Activated effector memory CD4-positive, alpha-beta T cell treated with Interleukin-2 at 50 U/mL for 16 hours (primary cell): ENCODE measurements around the gene YOD1.

Source experiments
- DNase-seq: peaks from one replicate; pipeline ENCODE4 v3.0.0-alpha.2; 2020

Gene YOD1

GRCh38 chr1:207072233-207072632, 21.2 kb upstream of the YOD1 start:
- DNase-seq, result no peak

- no peak for DNase-seq
These were observed 20.4 kb upstream of the YOD1 start for GRCh38 chr1:207071426-207071825.

GRCh38 chr1:207070811-207071210, 19.8 kb upstream of the YOD1 start:
- no peak for DNase-seq

- DNase-seq, result no peak
These were observed 19.0 kb upstream of the YOD1 start for GRCh38 chr1:207069858-207070506.

GRCh38 chr1:207069061-207069460, 18.1 kb upstream of the YOD1 start:
- DNase-seq, result no peak

GRCh38 chr1:207067665-207068064, 16.7 kb upstream of the YOD1 start:
- DNase-seq, result no peak

GRCh38 chr1:207067185-207067584, 16.2 kb upstream of the YOD1 start:
- DNase-seq, result no peak

- no peak for DNase-seq
These were observed 13.6 kb upstream of the YOD1 start for GRCh38 chr1:207064561-207064960.

GRCh38 chr1:207063014-207063413, 12.0 kb upstream of the YOD1 start:
- no peak for DNase-seq

GRCh38 chr1:207062058-207062457, 11.1 kb upstream of the YOD1 start:
- no peak for DNase-seq

- DNase-seq, result no peak
These were observed 9.6 kb upstream of the YOD1 start for GRCh38 chr1:207060596-207060995.

- DNase-seq, result no peak
These were observed 8.9 kb upstream of the YOD1 start for GRCh38 chr1:207059881-207060280.

- DNase-seq, result no peak
These were observed 8.2 kb upstream of the YOD1 start for GRCh38 chr1:207058878-207059867.

GRCh38 chr1:207058252-207058651, 7.2 kb upstream of the YOD1 start:
- DNase-seq, result no peak

- DNase-seq, result no peak
These were observed 5.7 kb upstream of the YOD1 start for GRCh38 chr1:207056673-207057072.

- no peak for DNase-seq
These were observed 4.5 kb upstream of the YOD1 start for GRCh38 chr1:207055386-207056001.

GRCh38 chr1:207054491-207054890, 3.5 kb upstream of the YOD1 start:
- DNase-seq, result no peak

GRCh38 chr1:207052911-207053769, 2.1 kb upstream of the YOD1 start, which contains the start of gene PFKFB2:
PFKFB2 (plus strand) TSS chr1:207053275; CDS start chr1:207054718, 1,443 bp downstream.
- DNase-seq, result peak; percentile 85

GRCh38 chr1:207050480-207051190, 373 bp downstream of the YOD1 start:
- peak; percentile 72 for DNase-seq

- DNase-seq, result peak; percentile 18
These were observed 1.0 kb downstream of the YOD1 start for GRCh38 chr1:207049974-207050391.

- DNase-seq, result no peak
These were observed 1.5 kb downstream of the YOD1 start for GRCh38 chr1:207049514-207049913.

- no peak for DNase-seq
These were observed 2.0 kb downstream of the YOD1 start for GRCh38 chr1:207049054-207049453.
